K562 (cell line): Measurements from ENCODE around the gene TMED4. TPM values are rescaled to one million over a fixed set of nuclear protein-coding genes. Genes with fewer than 3 reads are reported as not detected.

Experiments
- BDP1 ChIP-seq: IDR thresholded peaks from 3 replicates; pipeline ENCODE4 v1.6.1; 2011; ENCODE audit not compliant: insufficient read length, insufficient read depth
- CREBBP ChIP-seq: IDR thresholded peaks from one replicate; pipeline ENCODE4 v1.6.1; 2012; ENCODE audit warnings: low read depth, mild to moderate bottlenecking, control low read depth, inconsistent platforms, low read length
- ETS1 ChIP-seq: conservative IDR thresholded peaks from 2 replicates; pipeline ENCODE4 v1.6.1; 2011; ENCODE audit warnings: low read depth, mild to moderate bottlenecking, low read length; ENCODE audit not compliant: control insufficient read depth
- FOSL1 ChIP-seq: fragments of 200-800 bp; sonication (Bioruptor generic); conservative IDR thresholded peaks from 2 replicates; pipeline ENCODE4 v1.6.1; 2016; ENCODE audit warnings: missing genetic modification characterization, missing compliant biosample characterization
- HDAC6 ChIP-seq: IDR thresholded peaks from 2 replicates; pipeline ENCODE4 v1.6.1; 2012; ENCODE audit warnings: low read depth, mild to moderate bottlenecking, control low read depth, inconsistent platforms, low read length, moderate library complexity
- HDAC8 ChIP-seq: fragments of 450-650 bp; IDR thresholded peaks from 2 replicates; pipeline ENCODE4 v1.6.1; 2016; ENCODE audit warnings: mild to moderate bottlenecking, missing genetic modification characterization, moderate library complexity, missing compliant biosample characterization
- KAT2B ChIP-seq: IDR thresholded peaks from one replicate; pipeline ENCODE4 v1.6.1; 2012; ENCODE audit warnings: low read depth, mild to moderate bottlenecking, control low read depth, inconsistent platforms, low read length, moderate library complexity
- KAT8 ChIP-seq: fragments of 450-650 bp; IDR thresholded peaks from 2 replicates; pipeline ENCODE4 v1.6.1; 2016; ENCODE audit warnings: low read depth, mild to moderate bottlenecking
- MCM5 ChIP-seq: fragments of 450-650 bp; IDR thresholded peaks from 2 replicates; pipeline ENCODE4 v1.6.1; 2016; ENCODE audit warnings: low read depth
- NFIX ChIP-seq: fragments of 250-450 bp; sonication (Bioruptor Pico); IDR thresholded peaks from 2 replicates; pipeline ENCODE4 v1.4.0; 2020; ENCODE audit warnings: low read depth, mild to moderate bottlenecking, moderate library complexity
- NR1H2 ChIP-seq: sonication (generic); formaldehyde crosslinking; IDR thresholded peaks from 2 replicates; pipeline ENCODE4 v1.4.0; 2020; ENCODE audit warnings: mild to moderate bottlenecking, missing genetic modification reagents
- TFAM ChIP-seq: fragments of 250-450 bp; sonication (Bioruptor Pico); conservative IDR thresholded peaks from 2 replicates; pipeline ENCODE4 v1.5.0; 2021; ENCODE audit warnings: mild to moderate bottlenecking, moderate library complexity
- THRA ChIP-seq: fragments of 450-650 bp; IDR thresholded peaks from 2 replicates; pipeline ENCODE4 v1.6.1; 2017; ENCODE audit warnings: mild to moderate bottlenecking, moderate library complexity
- ZBTB43 ChIP-seq: sonication (generic); formaldehyde crosslinking; IDR thresholded peaks from 2 replicates; pipeline ENCODE4 v1.8.0; 2023; ENCODE audit warnings: mild to moderate bottlenecking, missing genetic modification reagents
- ZNF354B ChIP-seq: fragments of 250-450 bp; sonication (Bioruptor Pico); IDR thresholded peaks from 2 replicates; pipeline ENCODE4 v1.4.0; 2020
- ZNF407 ChIP-seq: fragments of 450-650 bp; IDR thresholded peaks from 2 replicates; pipeline ENCODE4 v1.6.1; 2016; ENCODE audit warnings: low read depth
- ZNF764 ChIP-seq: fragments of 250-450 bp; sonication (Bioruptor Pico); IDR thresholded peaks from 2 replicates; pipeline ENCODE4 v1.4.0; 2020; ENCODE audit warnings: low read depth, mild to moderate bottlenecking, moderate library complexity
- polyA plus RNA-seq, 8 experiments: library from polyadenylated mRNA; depleted of rRNA in 4 of 8; stranded (reverse) in 5 of 8; unstranded in 3 of 8; fragments of >200 nt; fragmentation: Nextera tagmentation in 2 of 8; fragmentation: Illumina TruSeq in 1 of 8; extraction: Ambion mirVana in 2 of 8; extraction: Trizol in 1 of 8; gene quantifications; 2 replicates each; pipeline versions ENCODE4 v1.2.1 to v1.2.3, GENCODE V29; 2011 to 2014; ENCODE audit warnings: inconsistent platforms in 1 of 8, missing spikeins in 1 of 8
- total RNA-seq, 7 experiments: library from RNA; depleted of rRNA in 6 of 7; stranded (reverse); fragments of >200 nt in 6 of 7; fragmentation: Illumina TruSeq in 2 of 7; extraction: Trizol in 2 of 7; gene quantifications; 2 replicates each; pipeline versions ENCODE4 v1.2.1 to v1.2.3, GENCODE V29; 2011 to 2021; ENCODE audit warnings: low replicate concordance in 1 of 7

Gene TMED4
- total and polyA plus RNA-seq, 9 of the 15 experiments (the other 6 are each of a cell fraction or from before 2014, with no cell fraction given): 20.3 to 64.0 (median 42.1) TPM

GRCh38 chr7:44581879-44582603, at the start of gene TMED4 (continued):
- TF ChIP-seq HDAC6 (no peak), NR1H2 (no peak), KAT8 (no peak), TFAM (CRISPR knock-in tag) (no peak), ETS1 (no peak), CREBBP (no peak), MCM5 (no peak), BDP1 (no peak), ZNF407 (no peak), HDAC8 (tag) (0 out of 2 replicates have a peak, but pooled peaks have one; percentile 10), THRA (no peak), ZBTB43 (CRISPR knock-in tag) (no peak), ZNF764 (CRISPR knock-in tag) (no peak), KAT2B (no peak), NFIX (CRISPR knock-in tag) (no peak), FOSL1 (no peak), ZNF354B (no peak)
